HG03575 (cell line): ENCODE measurements around the gene ZMIZ1.

Experiments
- ATAC-seq: cut with Tn5 transposase; IDR thresholded peaks from one replicate; pipeline ENCODE4 v1.9.1; 2021; ENCODE audit not compliant: unreplicated experiment, insufficient number of reproducible peaks, low FRiP score; ENCODE audit errors: extremely low read depth

Gene ZMIZ1

GRCh38 chr10:79142522-79143309, 74.0 kb downstream of the ZMIZ1 start:
- ATAC-seq, result no peak

DNA sequence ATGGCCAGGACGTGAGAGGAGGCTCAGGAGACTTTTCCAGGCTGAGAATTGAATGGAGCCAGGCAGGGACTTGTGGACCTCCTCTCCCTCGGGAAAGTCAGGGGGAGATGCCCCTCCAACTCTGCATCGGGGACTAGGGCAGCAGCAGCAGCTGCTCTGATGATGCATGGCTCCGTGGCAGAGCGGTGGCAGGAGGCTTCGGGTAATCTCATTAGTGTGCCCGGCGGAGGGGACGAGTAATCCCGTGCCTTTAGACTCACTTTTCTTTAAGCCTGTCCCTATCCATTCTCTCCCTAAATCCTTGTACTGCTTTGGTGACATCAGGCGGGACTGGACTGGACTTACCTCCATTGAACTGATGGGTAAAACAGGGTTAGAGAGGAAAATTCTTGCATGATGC, 75.1 kb downstream of the ZMIZ1 start:
- ATAC-seq, result no peak

DNA sequence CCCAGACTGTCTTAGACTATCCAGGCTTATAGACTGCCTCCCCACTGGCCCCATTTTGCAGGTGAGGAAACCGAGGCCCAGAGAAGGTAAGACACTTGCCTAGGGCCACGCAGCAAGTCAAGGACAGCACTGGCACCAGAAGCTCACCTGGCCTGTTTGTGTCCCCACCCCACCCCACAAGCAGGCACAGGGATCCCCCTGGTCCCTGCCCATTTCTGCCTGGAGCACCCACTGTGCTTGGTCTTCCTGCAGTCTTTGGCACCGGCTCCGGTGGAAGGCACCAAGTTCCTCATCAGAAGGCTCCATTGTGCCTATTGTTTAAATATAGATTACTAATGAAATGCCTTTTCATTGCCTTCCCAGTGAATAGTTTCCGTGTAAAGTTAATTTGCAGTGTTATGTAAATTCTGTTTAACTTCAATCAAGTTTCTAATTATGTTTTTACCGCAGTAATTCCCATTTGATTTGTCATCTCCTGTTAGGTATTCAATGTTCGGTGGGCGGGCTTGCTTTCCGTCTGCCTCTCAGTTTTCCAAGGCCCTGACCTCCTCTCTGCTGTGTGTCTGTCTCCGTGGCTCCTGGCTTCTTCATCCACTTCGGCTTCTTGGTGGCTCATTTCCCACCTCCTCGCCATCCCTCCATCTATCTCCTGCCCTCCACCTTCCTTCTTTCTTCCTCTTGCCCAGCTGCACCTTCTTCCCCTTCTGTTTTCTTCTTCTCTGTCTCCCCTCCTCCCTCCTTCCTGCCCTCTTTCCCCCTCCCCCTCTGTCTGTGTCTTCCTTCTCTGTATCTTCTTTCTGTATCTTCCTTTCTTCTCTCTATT, 75.8 kb downstream of the ZMIZ1 start:
- no peak for ATAC-seq

DNA sequence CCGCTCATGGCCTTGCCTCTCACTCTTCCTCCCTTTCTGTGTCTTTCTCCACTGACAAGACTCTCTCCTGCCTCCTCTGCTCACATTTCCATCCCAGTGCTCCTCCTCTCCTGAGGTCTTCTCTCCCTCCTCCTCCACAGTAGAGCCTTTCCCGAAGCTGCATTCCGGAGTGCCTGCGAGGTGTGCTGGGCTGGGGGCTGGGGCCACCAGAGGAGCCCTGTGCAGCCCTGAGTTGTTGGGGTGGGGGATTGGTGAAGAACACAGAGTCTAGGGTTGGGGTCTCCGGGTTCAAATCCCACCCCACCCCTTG, 76.4 kb downstream of the ZMIZ1 start:
- no peak for ATAC-seq

DNA sequence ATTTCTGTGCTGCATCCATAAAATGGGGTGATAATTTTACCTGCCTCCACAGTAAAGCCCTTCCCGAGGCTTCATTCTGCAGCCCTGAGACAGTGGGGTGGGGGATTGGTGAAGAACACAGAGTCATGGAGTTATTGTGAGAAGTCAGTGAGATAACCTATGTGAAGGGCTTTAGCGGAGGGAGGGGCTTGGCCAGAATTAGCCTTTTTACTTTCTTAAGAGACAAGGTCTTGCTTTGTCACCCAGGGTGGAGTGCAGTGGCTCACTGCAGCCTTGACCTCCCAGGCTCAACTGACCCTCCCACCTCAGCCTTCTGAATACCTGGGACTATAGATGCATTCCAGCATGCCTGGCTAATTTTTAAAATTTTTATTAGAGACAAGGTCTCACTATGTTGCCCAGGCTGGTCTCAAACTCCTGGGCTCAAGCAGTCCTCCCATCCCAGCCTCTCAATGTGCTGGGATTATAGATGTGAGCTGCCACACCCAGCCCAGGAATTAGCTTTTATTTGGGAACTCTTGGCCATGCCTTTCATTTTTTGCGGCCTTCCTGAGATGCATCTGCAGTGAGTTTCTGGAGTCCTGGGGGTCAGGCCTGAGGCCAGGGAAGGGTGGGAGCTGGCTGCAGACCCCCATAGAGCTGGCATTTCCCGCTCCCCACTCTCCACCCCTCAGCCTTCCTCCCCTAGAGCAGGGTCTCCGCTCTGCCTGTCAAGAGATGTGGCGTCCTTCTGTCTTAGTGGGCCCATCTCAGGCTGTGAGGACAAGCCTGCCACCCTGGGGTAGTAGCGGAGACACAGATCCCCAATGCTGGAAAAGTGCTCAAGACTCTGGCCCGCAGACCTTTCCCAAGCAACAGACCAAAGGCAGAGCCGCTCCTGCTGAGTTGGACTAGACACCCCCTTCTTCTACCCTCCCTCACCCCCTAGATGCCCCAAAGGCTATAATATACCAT, 77.0 kb downstream of the ZMIZ1 start:
- no peak for ATAC-seq

DNA sequence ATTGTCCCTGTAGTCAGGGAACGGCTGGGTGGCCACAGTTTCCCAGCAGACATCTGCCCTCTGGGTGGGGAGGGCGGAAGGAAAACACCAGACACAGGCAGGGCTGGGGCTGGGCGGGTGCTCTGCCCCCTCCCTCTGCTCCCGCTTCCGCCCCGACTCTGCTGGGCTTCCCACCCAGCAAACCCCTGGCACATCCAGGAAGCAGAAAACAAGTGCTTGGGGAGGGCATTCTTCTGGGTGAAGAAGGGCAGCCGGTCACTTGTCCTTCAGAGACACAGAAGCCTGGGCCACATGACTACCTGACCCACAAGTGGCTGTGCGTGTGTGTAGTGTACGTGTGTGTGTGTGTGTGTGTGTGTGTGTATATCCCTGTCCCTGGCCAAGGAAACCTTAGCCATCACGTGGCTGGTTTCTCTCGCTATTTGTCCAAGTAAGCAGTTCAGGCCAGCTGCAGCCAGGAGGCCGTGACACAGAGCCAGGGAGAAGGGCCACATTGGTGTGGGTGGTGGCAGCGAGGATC, 77.9 kb downstream of the ZMIZ1 start:
- no peak for ATAC-seq

DNA sequence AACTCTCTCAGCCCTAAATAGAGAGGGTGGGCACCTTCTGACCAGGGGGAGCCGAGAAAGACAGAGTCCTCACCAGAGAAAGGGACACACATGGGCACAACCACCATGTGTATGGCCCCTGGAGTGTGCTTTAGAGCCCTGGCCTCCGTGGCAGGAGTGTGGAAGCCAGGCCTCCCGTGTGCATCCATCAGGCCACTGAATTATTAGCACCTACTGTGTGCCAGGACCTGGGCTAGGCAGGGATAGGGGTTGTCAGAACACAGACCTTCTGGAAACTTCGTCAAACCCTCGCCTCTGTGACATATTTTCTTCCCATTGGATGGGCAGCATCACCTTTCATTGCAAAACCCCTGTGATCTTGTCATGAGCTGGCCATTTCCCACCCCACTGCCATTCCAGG, 78.5 kb downstream of the ZMIZ1 start:
- no peak for ATAC-seq

GRCh38 chr10:79147796-79148451, 79.2 kb downstream of the ZMIZ1 start:
- no peak for ATAC-seq

DNA sequence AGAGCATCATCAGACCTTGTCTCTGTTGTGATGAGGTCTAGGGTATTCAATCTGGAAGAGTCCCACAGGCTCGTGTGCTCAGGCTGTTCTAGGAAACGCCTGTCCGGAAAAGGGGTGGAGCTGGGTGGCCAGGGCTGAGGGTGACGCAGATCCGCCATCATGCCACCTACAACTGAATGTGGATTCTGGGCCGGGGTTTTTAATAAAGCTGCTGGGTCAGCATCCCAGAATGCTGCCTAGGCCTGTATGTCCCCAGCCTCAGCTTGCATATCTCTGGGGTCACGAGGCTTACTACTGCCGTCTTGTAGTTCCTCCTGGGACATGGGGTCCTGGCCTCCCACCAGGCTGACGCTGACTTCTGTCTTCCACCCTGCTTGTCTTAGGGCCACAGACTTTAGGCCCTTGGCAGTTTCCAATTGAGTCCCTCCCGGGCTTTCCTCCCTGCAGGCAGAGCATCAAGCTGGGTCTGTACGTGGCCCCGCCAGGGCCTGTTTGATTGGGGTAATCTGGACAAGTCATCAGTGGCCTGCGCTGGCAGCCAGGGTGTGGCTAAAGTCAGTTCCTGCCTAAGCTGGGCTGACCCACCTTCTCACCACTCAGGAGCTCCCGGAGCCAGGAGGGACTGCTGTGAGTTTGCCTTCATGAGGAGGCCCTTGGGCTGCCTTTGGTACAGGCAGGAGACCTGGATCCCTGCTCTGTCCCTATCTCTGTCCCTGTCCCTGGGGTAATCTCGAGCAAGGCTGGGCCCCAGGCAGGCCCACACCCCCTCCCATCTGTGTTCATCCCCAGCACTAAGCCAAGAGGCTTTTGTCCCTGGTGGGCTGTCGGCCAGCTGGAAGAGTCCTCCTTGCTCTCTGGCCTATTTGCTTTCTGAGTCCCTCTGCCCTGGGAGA, 79.9 kb downstream of the ZMIZ1 start:
- ATAC-seq, result no peak

GRCh38 chr10:79149345-79149661, 80.5 kb downstream of the ZMIZ1 start:
- ATAC-seq, result no peak

- ATAC-seq, result no peak
Measured at GRCh38 chr10:79149662-79150443, 81.1 kb downstream of the ZMIZ1 start.

- ATAC-seq, result no peak
Measured at GRCh38 chr10:79150444-79150754, 81.6 kb downstream of the ZMIZ1 start.

GRCh38 chr10:79152423-79152817, 83.7 kb downstream of the ZMIZ1 start:
- no peak for ATAC-seq

DNA sequence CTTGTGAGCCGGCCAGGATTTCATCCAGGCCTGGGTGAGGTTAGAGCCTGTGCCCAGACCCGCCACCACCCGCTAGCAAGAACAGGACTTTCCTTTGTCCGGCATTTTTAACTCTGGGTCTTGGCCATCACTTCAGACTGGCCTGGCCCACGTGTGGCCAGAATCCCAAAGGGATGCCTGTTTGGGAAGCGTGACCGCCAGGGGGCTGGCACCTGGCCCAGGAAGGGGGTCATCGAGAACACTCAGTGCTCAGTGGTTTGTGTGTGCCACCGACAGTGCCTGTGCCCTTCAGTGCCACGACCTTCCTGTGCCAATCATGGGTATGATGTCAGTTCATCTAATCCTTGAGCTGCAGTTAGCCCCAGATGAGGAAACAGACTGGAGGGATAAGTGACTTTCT, 85.0 kb downstream of the ZMIZ1 start:
- no peak for ATAC-seq

DNA sequence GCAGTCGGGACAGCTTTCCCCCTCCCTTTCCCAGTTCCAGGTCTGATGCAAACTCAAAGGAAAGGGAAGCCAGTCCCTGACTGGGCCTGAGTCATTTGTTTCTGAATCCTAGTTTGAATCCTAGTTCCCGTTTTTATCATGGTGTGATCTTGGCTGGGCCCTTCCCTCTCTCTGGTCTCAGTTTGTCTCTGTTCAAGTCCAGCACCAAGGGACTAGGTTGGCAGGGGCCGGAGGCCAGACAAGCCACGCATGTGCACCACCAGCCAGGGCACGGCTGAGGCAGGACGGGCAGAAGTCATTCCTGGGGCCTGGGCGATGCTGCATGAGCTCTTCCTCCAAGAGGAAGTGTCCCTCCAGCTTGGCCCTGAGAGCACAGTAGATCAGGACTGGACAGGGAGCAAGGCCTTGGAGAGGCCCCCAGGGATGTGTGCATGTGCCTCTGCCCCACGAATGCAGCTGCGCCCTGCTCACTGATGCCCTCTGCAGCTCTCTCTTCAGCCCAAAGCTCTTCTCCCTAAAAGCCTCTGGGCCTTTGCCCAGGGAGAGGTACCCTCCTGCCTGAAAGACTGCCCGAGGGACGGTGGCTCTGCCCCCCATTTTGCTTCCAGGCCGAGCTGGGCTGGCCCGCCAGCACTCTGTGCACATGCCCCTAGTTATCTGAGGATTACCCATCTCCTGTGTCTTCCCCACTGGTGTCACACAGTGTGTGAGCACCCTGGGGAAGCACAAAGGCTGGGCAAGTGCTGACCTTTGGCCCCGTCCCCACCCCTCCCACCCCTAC, 86.7 kb downstream of the ZMIZ1 start:
- ATAC-seq, result no peak

- ATAC-seq, result no peak
Measured at GRCh38 chr10:79156334-79157274, 87.8 kb downstream of the ZMIZ1 start.
